ENCODE data around the gene PCDHGA5.

- TF ChIP-seq CTCF (IDR thresholded peaks at IDR 0.05) = peak in 1 of 6 experiments; percentile 30
- no peak for TF ChIP-seq POLR2A (IDR thresholded peaks at IDR 0.05)
These were observed 33.5 kb upstream of the PCDHGA5 start, which contains the start of gene PCDHGA1 for GRCh38 chr5:141330299-141331080.
